Frontal cortex (tissue), 4 donors: Measurements from ENCODE around the gene GLRX2. TPM values are rescaled to one million over a fixed set of nuclear protein-coding genes. Genes with fewer than 3 reads are reported as not detected.
"Not testable (repeated sequence)": the region's sequence is repeated elsewhere in the genome, so short reads cannot be mapped to it uniquely, and the experiment has no call there.

ENCODE experiments used
- DNase-seq, 2 donors: peaks; one replicate each; pipeline ENCODE4 v3.0.0; 2012; ENCODE audit warnings: low spot score in 2 of 2
- FAIRE-seq: peaks from 2 replicates; lab custom pipeline; 2012; peaks lifted over from hg19 to GRCh38; lab: Jason Lieb, UNC
- small RNA-seq: library from RNA; depleted of rRNA; stranded (forward); fragments of <200 nt; gene quantifications from one replicate; pipeline ENCODE3, GENCODE V24; 2014
- total RNA-seq: library from RNA; depleted of rRNA; stranded (reverse); fragments of >200 nt; gene quantifications from one replicate; pipeline ENCODE4 v1.2.3, GENCODE V29; 2014
- donor health status: control.
- donor health status: control.
- donor health status: control.

Gene GLRX2
- total RNA-seq, 1 donor from 2014 or later = 15.1 TPM

- DNase-seq (no peak), FAIRE-seq (no peak)
Observed at GRCh38 chr1:193069748-193070385, 35.3 kb downstream of the GLRX2 start.

GRCh38 chr1:193068013-193068412 lies 37.2 kb downstream of the GLRX2 start:
- FAIRE-seq = no peak
- DNase-seq = no peak

- DNase-seq (no peak), FAIRE-seq (no peak)
Observed at GRCh38 chr1:193066606-193067005, 38.6 kb downstream of the GLRX2 start.

- DNase-seq (no peak), FAIRE-seq (no peak)
Observed at GRCh38 chr1:193065954-193066353, 39.3 kb downstream of the GLRX2 start.

- DNase-seq = no peak
- no peak for FAIRE-seq
Observed at GRCh38 chr1:193062698-193063463, 42.3 kb downstream of the GLRX2 start.

- DNase-seq (no peak), FAIRE-seq (no peak)
Observed at GRCh38 chr1:193060938-193061337, 44.3 kb downstream of the GLRX2 start.

- DNase-seq = no peak
- FAIRE-seq = no peak
Observed at GRCh38 chr1:193060406-193060805, 44.8 kb downstream of the GLRX2 start.

GRCh38 chr1:193060115-193060403 lies 45.2 kb downstream of the GLRX2 start:
- no peak for FAIRE-seq
- no peak for DNase-seq

- FAIRE-seq (no peak), DNase-seq (peak; percentile 74 to 83)
Observed at GRCh38 chr1:193059282-193060114, 45.7 kb downstream of the GLRX2 start, which contains the start of the genes RO60 and UCHL5. RO60 (plus strand) TSS chr1:193059612; CDS start chr1:193069055, 9,443 bp downstream. UCHL5 (minus strand) TSS chr1:193059360; CDS start chr1:193059260, 100 bp downstream.

- FAIRE-seq (no peak), DNase-seq (peak in 1 of 2 donors; percentile 16)
Observed at GRCh38 chr1:193058529-193059281, 46.5 kb downstream of the GLRX2 start.

GRCh38 chr1:193054169-193054675 lies 51.0 kb downstream of the GLRX2 start:
- no peak for FAIRE-seq
- DNase-seq = no peak

- DNase-seq, FAIRE-seq: not testable (repeated sequence)
Observed at GRCh38 chr1:193048913-193049312, 56.3 kb downstream of the GLRX2 start.

Small RNA genes lying within 50 kb of the gene (small RNA-seq; reads per million reads assigned to genes)
- 0.20 reads per million for gene MIR1278
- gene SCARNA18B = not detected

Other genes with a start within 250 kb of the GLRX2 start
- 41.6 TPM for gene UCHL5, start 46.1 kb downstream of the GLRX2 start, total RNA-seq
- gene RO60, start 45.8 kb downstream of the GLRX2 start, total RNA-seq = 349 TPM
- 28.9 TPM for gene CDC73, start 16.6 kb upstream of the GLRX2 start, total RNA-seq
- 148 TPM for gene B3GALT2, start 81.2 kb upstream of the GLRX2 start, total RNA-seq